Measurements from ENCODE around the gene ERN2. TPM values are rescaled to one million over a fixed set of nuclear protein-coding genes. Genes with fewer than 3 reads are reported as not detected.

ERN2 gene
- total and polyA plus RNA-seq, 5 experiments from 2014 or later = not detected

DNA sequence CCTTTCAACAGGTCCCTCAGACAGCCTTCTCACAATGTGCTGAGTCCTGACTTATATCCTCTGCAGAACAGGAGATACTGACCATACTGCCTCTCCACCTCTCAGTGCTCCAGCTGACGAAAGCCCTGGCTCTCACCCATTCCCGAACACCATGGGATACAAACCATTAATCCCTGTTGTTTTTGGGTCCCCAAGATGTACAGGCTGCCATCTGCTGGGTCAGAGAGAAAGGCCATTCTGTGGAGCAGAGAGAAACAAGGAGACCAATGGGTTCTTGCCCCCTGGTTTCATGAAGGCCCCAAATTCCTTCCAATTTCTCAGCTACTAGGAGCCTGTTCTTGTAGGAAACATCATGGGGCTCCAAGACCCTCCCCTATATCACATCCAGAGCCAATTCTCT is 3.0 kb downstream of the ERN2 start:
- Mint-ChIP-seq H3K4me3 (no peak overlapping the region), H3K27ac (no peak overlapping the region), H3K9me3 (peaks cover 0 to 21% (median 5%) of the 10 kb centered on the region in 9 donors), H3K36me3 (peaks cover 0 to 18% (median 5%) of the 10 kb centered on the region in 3 donors), H3K27me3 (peaks cover 15 to 56% (median 55%) of the 10 kb centered on the region in 5 donors), H3K4me1 (peaks cover 0 to 6% (median 0%) of the 10 kb centered on the region in 4 donors)
- DNase-seq = no peak
- no peak for ATAC-seq
- POLR2A ChIA-PET = no interaction called here

DNA sequence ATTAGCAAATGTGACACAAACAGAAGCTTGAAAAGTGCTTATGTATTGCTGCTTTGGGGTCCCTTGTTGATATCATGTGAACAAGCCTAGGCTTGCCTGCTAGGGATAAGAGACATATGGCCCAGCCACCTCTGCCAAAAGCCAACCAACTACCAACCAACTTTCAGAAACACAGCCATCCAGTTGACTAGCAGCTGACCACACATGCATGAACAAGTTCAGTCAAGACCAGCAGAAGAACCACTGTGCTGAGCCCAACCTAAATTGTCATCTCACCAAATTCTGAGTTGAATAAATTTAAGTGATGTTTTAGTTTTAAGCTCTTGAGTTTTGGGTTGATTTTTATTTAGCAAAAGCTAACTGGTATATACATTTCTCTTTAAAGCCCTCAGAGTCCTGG is 3.5 kb downstream of the ERN2 start:
- peaks cover 0 to 21% (median 5%) of the 10 kb centered on the region in 9 donors for H3K9me3 Mint-ChIP-seq
- H3K4me1 Mint-ChIP-seq = peaks cover 0 to 4% (median 0%) of the 10 kb centered on the region in 4 donors
- H3K27me3 Mint-ChIP-seq = peaks cover 12 to 56% (median 53%) of the 10 kb centered on the region in 5 donors
- no peak overlapping the region for H3K27ac Mint-ChIP-seq
- no peak overlapping the region for H3K4me3 Mint-ChIP-seq
- ATAC-seq (no peak), DNase-seq (no peak)
- peaks cover 0 to 18% (median 3%) of the 10 kb centered on the region in 3 donors for H3K36me3 Mint-ChIP-seq
- POLR2A ChIA-PET = no interaction called here

DNA sequence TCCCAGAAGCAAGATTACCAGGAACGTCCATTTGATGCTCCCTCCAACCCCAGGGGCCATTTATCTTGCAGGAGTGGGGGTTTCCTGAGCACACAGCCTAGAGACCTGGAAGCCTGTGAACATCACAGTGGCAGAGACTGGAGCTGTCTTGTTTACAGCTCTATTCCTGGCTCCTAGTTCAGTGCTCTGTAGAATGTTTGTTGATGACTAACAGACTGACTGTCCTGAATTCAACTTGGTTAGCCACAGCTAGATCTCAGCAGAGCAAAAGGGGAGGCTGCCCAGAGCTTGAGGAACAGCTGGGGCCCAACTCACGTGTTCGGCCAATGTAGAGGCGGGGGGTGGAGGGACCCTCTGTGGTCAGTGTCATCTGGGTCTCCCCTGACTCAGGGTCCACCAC is 6.6 kb downstream of the ERN2 start:
- DNase-seq = no peak
- Mint-ChIP-seq H3K4me3 (no peak overlapping the region), H3K4me1 (no peaks in the 10 kb centered on the region), H3K9me3 (peaks cover 0 to 35% (median 13%) of the 10 kb centered on the region in 9 donors), H3K27me3 (peaks cover 10 to 54% (median 30%) of the 10 kb centered on the region in 5 donors), H3K27ac (no peak overlapping the region), H3K36me3 (peaks cover 0 to 26% (median 0%) of the 10 kb centered on the region in 3 donors)
- ATAC-seq = no peak
- POLR2A ChIA-PET = no interaction called here

DNA sequence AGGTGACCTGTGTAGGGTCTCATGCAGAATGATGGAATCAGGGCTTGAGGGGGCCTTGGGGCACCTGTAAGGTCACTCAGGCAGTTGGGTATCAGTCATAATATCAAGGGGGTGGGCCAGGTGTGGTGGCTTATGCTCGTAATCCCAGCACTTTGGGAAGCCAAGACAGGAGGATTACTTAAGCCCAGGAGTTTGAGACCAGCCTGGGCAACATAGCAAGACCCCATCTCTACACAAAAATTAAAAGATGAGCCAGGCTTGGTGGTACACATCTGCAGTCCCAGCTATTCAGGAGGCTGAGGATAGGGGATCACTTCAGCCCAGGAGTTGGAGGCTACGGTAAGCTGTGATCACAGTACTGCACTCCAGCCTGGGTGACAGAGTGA is 7.5 kb downstream of the ERN2 start:
- POLR2A ChIA-PET = no interaction called here
- no peak overlapping the region for H3K4me3 Mint-ChIP-seq
- H3K27ac Mint-ChIP-seq = peak overlapping the region in 1 of 10 donors; percentile 24
- H3K36me3 Mint-ChIP-seq = peaks cover 0 to 26% (median 0%) of the 10 kb centered on the region in 3 donors
- no peak for ATAC-seq
- no peaks in the 10 kb centered on the region for H3K4me1 Mint-ChIP-seq
- DNase-seq = no peak
- peaks cover 0 to 35% (median 13%) of the 10 kb centered on the region in 9 donors for H3K9me3 Mint-ChIP-seq
- peaks cover 10 to 44% (median 21%) of the 10 kb centered on the region in 5 donors for H3K27me3 Mint-ChIP-seq

DNA sequence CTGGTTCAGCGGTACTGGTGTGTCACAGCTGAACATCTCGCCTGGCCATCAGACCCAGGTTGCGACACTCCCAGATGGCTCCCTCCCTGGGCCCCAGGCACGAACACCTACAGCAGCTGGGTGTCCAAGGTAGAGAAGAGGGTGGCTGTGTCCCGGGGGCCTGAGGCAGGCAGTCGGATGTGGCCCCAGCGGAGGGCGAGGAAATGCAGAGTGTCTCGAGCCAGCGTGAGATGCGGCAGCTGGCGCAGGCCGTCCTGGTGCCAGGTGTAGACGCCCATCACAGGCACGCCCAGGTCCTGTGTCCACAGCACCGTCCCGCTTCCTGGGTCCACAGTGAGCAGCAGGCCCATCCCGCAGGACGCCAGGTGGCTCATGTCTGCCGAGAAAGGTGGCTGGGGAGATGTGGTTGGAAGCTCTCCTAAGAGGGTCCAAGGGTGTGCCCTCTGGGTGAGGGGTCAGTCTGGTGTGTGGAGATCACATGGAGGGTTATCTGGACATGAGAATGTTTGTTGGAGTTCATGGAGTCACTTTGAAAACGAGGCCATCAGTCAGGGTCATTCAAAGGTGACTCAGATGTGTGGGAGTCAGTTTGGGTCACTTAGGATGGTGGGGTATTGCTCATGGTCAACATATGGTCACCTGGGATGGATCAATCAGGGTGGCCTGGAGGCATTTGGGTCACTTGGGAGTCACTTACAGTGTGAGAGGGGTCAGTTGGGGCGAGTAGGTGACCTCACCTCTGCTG is 8.1 kb downstream of the ERN2 start:
- no peak for DNase-seq
- peaks cover 0 to 29% (median 10%) of the 10 kb centered on the region in 9 donors for H3K9me3 Mint-ChIP-seq
- peaks cover 0 to 20% (median 0%) of the 10 kb centered on the region in 3 donors for H3K36me3 Mint-ChIP-seq
- no peak for ATAC-seq
- POLR2A ChIA-PET = no interaction called here
- no peak overlapping the region for H3K27ac Mint-ChIP-seq
- H3K27me3 Mint-ChIP-seq = peaks cover 10 to 39% (median 18%) of the 10 kb centered on the region in 5 donors
- no peak overlapping the region for H3K4me3 Mint-ChIP-seq
- no peaks in the 10 kb centered on the region for H3K4me1 Mint-ChIP-seq

DNA sequence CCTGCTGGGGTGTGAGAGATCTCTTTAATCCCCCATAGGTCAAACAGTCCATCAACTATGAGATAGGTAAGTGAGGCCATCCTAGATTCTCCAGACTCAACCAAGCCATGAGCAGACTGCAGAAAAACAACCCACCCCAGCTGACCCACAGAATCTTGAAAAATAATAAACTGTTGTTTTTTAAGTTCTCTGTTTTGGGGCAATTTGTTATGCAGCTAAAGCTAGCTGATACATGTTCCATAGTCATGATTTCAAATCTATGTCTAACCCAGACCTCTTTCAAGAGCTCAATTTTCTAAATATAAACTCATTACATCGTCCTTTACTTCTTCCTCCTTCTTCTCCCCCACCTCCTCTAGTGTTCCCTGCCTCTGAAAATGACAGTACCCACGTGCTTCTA is 10.1 kb downstream of the ERN2 start:
- Mint-ChIP-seq H3K4me1 (peaks cover 0 to 10% (median 0%) of the 10 kb centered on the region in 4 donors), H3K4me3 (no peak overlapping the region), H3K27me3 (peaks cover 7 to 38% (median 16%) of the 10 kb centered on the region in 5 donors), H3K9me3 (peaks cover 0 to 13% (median 8%) of the 10 kb centered on the region in 9 donors), H3K36me3 (peaks cover 0 to 8% (median 0%) of the 10 kb centered on the region in 3 donors), H3K27ac (no peak overlapping the region)
- POLR2A ChIA-PET = no interaction called here
- ATAC-seq (no peak), DNase-seq (no peak)

DNA sequence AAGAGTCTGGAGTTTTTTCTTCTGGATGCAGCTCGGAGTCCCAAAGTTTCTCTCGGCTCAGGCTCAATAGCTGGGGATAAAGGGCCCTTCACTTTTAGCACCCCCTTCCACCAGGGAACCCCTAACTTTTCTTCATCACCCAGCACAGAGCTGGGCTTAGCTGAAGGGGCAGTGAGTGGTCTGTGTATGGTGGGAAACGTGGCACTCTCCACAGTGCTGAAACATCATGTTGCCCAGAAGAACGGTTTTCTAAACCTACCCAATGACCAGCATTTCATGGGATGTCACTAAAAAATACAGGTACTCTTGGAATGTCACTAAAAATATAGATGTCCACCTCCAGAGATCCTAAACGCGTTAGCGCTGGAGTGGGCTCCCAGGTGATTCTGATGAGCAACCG is 12.0 kb downstream of the ERN2 start:
- POLR2A ChIA-PET = no interaction called here
- H3K4me1 Mint-ChIP-seq = peaks cover 0 to 10% (median 0%) of the 10 kb centered on the region in 4 donors
- peaks cover 0 to 13% (median 8%) of the 10 kb centered on the region in 9 donors for H3K9me3 Mint-ChIP-seq
- ATAC-seq (no peak), DNase-seq (no peak)
- peaks cover 4 to 30% (median 10%) of the 10 kb centered on the region in 5 donors for H3K27me3 Mint-ChIP-seq
- H3K27ac Mint-ChIP-seq = no peak overlapping the region
- H3K4me3 Mint-ChIP-seq = no peak overlapping the region
- peaks cover 0 to 8% (median 0%) of the 10 kb centered on the region in 3 donors for H3K36me3 Mint-ChIP-seq

DNA sequence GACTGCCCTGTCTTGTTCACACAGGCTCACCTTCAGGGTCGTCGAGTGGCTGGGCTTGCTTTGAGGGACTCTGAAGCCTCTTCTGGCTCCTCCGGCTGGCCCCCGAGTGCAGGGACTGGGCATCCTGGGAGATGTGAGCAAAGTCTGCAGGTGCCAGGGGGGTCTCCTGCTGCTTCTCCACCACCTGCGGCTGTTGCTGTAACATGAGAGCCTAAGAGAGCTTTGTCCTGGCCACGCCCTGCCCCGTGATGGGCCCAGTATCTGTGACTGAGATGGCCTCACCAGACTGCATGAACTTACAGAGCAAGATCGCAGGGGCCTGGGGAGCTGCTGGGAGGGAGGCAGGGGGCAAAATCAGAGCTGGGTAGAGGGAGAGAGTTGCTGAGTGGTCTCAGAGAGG is 12.5 kb downstream of the ERN2 start:
- Mint-ChIP-seq H3K27ac (no peak overlapping the region), H3K4me3 (no peak overlapping the region), H3K27me3 (peaks cover 4 to 24% (median 10%) of the 10 kb centered on the region in 5 donors), H3K9me3 (peaks cover 0 to 13% (median 8%) of the 10 kb centered on the region in 9 donors), H3K4me1 (peaks cover 0 to 10% (median 0%) of the 10 kb centered on the region in 4 donors), H3K36me3 (peaks cover 0 to 8% (median 0%) of the 10 kb centered on the region in 3 donors)
- DNase-seq = no peak
- POLR2A ChIA-PET = no interaction called here
- no peak for ATAC-seq

DNA sequence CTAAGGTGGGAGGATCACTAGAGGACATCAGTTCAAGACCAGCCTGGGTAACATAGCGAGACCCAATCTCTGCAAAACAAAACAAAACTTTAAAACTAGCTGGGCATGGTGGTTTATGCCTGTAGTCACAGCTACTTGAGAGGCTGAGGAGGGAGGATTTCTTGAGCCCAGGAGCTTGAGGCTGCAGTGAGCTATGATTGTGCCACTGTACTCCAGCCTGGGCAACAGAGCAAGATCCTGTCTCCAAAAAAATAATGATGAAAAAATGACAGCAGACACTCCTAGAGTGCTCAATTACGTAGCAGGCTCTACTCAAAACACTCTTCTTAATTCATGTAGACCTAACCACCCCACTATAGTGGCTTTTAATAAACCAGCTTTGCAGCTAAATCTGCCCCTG is 12.9 kb downstream of the ERN2 start:
- no peak overlapping the region for H3K27ac Mint-ChIP-seq
- no peak overlapping the region for H3K4me3 Mint-ChIP-seq

DNA sequence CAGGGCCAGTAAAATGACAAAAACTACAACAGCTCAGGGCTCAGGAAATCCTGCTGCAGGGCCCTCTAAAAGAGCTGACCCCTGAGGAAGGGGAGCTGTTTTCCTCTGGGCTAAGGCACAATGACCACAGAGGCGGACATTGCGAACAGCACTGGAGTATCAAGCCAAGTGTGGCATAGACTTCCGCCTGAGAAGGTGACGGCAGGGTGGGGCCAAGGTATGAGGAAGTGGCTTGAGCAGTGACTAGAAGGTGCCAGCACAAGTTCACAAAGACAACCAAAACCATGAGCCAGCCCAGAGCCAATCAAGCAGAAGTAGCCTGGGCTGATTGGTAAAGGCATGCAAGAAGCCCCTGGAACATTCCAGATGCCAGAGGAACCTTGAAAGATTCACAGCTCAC is 13.9 kb downstream of the ERN2 start:
- Mint-ChIP-seq H3K27ac (peak overlapping the region in 2 of 10 donors; percentile 26 to 57), H3K27me3 (peaks cover 3 to 12% (median 4%) of the 10 kb centered on the region in 5 donors), H3K4me3 (no peak overlapping the region), H3K36me3 (peaks cover 0 to 8% (median 0%) of the 10 kb centered on the region in 3 donors), H3K4me1 (peaks cover 1 to 16% (median 8%) of the 10 kb centered on the region in 4 donors), H3K9me3 (peaks cover 0 to 13% (median 8%) of the 10 kb centered on the region in 9 donors)
- DNase-seq (no peak), ATAC-seq (no peak)
- POLR2A ChIA-PET = no interaction called here

More for the DNA sequence above, 12.9 kb downstream of the ERN2 start:
- peaks cover 0 to 8% (median 0%) of the 10 kb centered on the region in 3 donors for H3K36me3 Mint-ChIP-seq
- ATAC-seq (no peak), DNase-seq (no peak)
- POLR2A ChIA-PET = no interaction called here
- H3K4me1 Mint-ChIP-seq = peaks cover 0 to 10% (median under 1%) of the 10 kb centered on the region in 4 donors
- H3K9me3 Mint-ChIP-seq = peaks cover 0 to 13% (median 8%) of the 10 kb centered on the region in 9 donors
- H3K27me3 Mint-ChIP-seq = peaks cover 3 to 20% (median 8%) of the 10 kb centered on the region in 5 donors

DNA sequence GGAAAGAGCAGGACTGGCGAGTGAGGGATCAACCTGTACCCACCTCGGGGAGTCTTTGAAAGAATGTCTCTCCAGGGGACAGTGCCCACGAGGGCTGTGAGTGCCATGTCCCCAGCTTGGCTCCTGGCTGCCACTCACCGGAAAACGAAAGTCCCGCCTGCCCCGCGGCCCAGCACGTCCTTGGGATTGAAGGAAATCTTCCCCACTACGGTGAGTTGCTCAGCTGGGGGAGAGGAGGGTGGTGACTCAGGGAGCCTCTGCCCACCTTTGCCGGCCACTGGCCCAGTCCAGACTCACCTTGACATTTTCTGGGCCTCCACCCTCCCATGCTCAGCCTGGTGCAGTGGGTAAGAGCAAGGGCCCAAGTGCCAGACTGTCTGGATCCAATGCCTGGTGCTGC is 17.3 kb downstream of the ERN2 start:
- DNase-seq (no peak), ATAC-seq (no peak)
- POLR2A ChIA-PET = no interaction called here
- peaks cover 1 to 16% (median 8%) of the 10 kb centered on the region in 4 donors for H3K4me1 Mint-ChIP-seq
- no peak overlapping the region for H3K4me3 Mint-ChIP-seq
- no peaks in the 10 kb centered on the region for H3K36me3 Mint-ChIP-seq
- no peak overlapping the region for H3K27ac Mint-ChIP-seq
- H3K27me3 Mint-ChIP-seq = peaks cover 0 to 4% (median 0%) of the 10 kb centered on the region in 5 donors
- no peaks in the 10 kb centered on the region for H3K9me3 Mint-ChIP-seq

DNA sequence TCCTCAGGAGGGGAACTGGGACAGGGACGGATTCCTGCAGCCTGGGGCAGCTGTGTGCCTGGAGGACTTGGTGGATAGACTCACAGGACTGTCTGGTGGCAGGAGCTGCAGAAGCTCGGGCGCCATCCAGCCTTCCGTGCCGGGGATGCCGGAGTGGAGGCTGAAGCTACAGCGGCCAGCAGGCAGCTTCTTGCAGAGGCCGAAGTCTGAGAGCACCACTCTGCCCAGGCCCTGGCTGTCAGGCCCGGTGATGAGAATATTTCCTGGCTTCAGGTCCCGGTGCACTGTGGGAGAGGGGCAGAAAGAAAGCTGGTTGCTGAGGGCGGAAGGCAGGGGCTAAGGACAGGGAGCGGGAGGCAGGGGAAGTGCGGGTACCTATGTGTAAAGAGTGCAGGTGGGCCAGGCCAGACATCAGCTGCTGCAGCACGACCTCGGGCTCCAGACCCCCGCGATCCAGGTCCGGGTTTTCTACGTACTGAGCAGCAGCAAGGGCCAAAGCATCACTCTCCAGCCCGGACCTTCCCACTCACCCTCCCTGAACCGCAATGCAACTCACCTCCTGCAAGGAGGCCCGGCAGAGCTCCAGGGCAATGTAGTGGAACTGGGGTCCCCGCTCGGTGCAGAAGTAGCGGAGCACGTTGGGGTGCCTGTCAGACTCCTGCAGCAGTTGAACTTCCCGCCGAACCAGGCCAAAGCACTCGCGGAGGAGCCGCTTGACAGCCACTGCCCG is 18.2 kb downstream of the ERN2 start:
- POLR2A ChIA-PET = no interaction called here
- ATAC-seq = no peak
- peaks cover 0 to 7% (median 2%) of the 10 kb centered on the region in 3 donors for H3K36me3 Mint-ChIP-seq
- H3K4me3 Mint-ChIP-seq = peak overlapping the region in 8 of 10 donors; percentile 22 to 66 (median 47)
- DNase-seq = no peak
- H3K4me1 Mint-ChIP-seq = peaks cover 1 to 16% (median 8%) of the 10 kb centered on the region in 4 donors
- H3K27me3 Mint-ChIP-seq = peaks cover 0 to 4% (median 0%) of the 10 kb centered on the region in 5 donors
- H3K27ac Mint-ChIP-seq = peak overlapping the region in 3 of 10 donors; percentile 49 to 82 (median 56)
- no peaks in the 10 kb centered on the region for H3K9me3 Mint-ChIP-seq

DNA sequence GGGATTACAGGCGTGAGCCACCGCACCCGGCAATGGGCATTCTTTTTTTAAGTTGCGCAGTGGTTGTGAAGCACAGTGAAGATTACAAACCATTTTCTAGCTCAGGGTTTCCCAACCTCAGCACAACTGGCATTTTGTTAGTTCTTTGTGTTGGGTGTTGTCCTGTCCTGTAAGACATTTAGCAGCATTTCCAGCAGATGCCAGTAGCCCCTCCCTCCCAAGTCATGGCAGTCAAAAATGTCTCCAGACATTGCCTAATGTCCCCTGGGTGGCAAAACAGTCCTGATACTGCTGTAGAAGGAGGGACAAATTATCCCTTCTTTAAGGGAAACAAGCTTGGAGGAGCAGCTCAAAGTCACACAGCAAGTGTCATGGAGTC is 18.8 kb downstream of the ERN2 start:
- H3K36me3 Mint-ChIP-seq = peaks cover 0 to 13% (median 5%) of the 10 kb centered on the region in 3 donors
- POLR2A ChIA-PET = no interaction called here
- peaks cover 1 to 16% (median 8%) of the 10 kb centered on the region in 4 donors for H3K4me1 Mint-ChIP-seq
- ATAC-seq = no peak
- H3K9me3 Mint-ChIP-seq = no peaks in the 10 kb centered on the region
- H3K4me3 Mint-ChIP-seq = peak overlapping the region in 3 of 10 donors; percentile 44 to 51 (median 50)
- H3K27me3 Mint-ChIP-seq = peaks cover 0 to 4% (median 0%) of the 10 kb centered on the region in 5 donors
- no peak for DNase-seq
- H3K27ac Mint-ChIP-seq = peak overlapping the region in 1 of 10 donors; percentile 82

All from naive thymus-derived CD8-positive, alpha-beta T cell (primary cell).